Measurements from ENCODE around the gene GFI1B.
"Not testable (repeated sequence)": the region's sequence is repeated elsewhere in the genome, so short reads cannot be mapped to it uniquely, and the experiment has no call there.

GFI1B gene

GRCh38 chr9:133008824-133009223 lies 30.3 kb downstream of the GFI1B start:
- DNase-seq (ENCODE audit: low read depth in 1 of 2, low spot score in 1 of 2), result no peak

DNA sequence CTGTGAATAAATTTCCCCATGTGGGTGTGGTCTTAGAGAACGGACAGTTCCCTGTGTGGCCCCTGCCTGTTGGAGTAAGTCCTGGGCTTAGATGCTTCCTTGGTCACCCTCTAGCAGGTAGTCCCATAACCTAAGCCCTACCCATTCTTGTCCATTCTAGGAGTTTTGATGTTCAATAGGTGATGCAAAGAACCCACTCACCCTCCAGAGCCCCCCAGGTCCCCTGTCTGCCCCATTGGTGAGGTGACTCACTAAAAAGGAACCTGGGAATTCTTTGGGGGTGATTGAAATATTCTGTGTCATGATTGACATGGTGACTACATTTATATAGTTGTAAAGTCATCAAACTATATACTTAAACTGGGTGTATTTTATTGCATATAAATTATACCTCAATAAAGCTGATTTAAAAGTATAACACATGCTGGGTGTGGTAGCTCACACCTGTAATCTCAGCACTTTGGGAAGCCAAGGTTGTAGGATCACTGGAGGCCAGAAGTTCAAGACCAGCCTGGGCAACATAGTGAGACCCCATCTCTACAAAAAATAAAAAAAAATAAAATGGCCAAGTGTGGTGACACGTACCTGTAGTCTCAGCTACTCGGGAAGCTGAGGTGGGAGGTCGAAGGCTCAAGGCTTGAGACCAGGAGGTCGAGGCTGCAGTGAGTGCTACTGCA lies 31.6 kb downstream of the GFI1B start:
- DNase-seq (ENCODE audit: low read depth in 1 of 2, low spot score in 1 of 2), result no peak

GRCh38 chr9:133014696-133015095 lies 36.2 kb downstream of the GFI1B start:
- no peak for DNase-seq (ENCODE audit: low read depth in 1 of 2, low spot score in 1 of 2)

DNA sequence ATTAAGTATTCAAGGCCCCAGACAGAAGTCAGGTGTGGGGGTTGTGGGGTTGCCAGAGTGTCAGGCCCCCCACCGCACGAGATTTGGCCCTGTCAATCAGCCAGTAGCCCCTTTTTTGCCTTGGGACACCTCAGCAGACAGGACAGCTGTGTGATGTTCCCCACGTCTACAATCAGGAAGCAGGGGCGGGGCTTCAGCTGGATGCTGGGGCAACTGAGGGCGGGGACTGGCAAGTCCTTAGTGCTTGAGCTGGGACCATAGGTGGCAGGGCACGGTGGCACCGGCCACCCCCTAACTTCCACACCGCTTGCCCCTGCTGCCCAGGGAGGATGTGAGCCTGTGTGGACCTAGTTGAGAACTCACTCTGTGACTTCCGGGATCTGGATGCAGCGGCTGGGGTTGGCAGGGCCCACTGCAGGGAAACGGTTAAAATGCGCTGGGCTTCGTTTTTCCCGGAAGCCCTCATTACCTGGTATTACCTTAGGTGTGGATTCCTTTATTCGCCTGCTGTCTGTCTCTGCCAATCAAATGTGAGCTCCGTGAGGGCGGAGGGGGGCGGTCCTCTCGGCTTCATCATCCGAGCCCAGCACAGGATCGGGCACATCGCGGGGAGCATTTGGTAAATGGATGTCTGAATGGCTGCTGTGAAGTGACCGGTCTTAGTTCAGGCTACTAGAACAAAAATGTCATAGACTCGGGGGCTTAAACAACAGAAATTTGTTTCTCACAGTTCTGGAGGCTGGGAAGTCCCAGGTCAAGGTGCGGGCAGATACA lies 44.8 kb downstream of the GFI1B start:
- no peak for DNase-seq (ENCODE audit: low read depth in 1 of 2, low spot score in 1 of 2)

GRCh38 chr9:133026426-133026825 lies 47.9 kb downstream of the GFI1B start:
- DNase-seq (ENCODE audit: low read depth in 1 of 2, low spot score in 1 of 2), result no peak

DNA sequence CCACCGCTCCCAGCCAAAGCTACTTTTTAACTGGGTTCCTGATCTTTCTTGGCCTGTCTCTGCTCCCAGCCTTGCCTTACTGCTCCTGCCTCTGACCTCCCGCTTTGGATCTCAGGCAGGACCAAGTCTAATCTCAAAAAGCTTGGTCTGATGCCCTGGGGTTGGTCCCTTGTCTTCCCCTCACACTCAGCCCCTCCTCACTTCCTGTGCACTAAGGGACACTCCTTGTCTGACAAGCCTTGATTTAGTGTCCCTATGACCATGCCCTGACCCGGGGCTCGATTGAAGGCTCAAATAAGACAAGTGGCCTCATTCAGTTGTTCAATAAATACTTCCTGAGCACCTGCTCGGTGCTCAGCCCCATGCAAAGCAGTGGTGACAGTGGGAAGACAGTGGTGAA lies 48.6 kb downstream of the GFI1B start:
- DNase-seq (ENCODE audit: low read depth in 1 of 2, low spot score in 1 of 2), result no peak

GRCh38 chr9:133028221-133028620 lies 49.7 kb downstream of the GFI1B start:
- no peak for DNase-seq (ENCODE audit: low read depth in 1 of 2, low spot score in 1 of 2)

DNA sequence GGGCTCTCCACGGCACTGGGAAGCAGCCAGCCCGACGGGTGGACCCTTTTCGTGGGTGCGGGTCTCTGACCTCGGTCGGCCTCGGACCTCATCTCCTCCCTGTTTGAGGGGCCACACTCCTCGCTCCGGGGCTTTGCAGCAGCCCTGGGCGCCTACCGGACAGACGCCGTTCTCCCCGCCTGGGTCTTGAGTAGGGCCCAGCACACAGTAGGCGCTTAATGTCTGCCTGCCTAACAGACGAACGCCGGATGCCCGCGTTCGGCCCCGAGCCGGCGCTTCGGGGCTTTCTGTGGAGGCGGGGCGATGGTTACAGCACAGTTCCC lies 51.5 kb downstream of the GFI1B start:
- no peak for DNase-seq (ENCODE audit: low read depth in 1 of 2, low spot score in 1 of 2)

- DNase-seq (ENCODE audit: low read depth in 1 of 2, low spot score in 1 of 2), result peak; percentile 77 to 84
These were observed 52.0 kb downstream of the GFI1B start, which contains the start of gene GTF3C5 for GRCh38 chr9:133030317-133031129. Gene GTF3C5, plus strand, starts transcription at chr9:133030997. Its CDS starts 15 bp downstream, at chr9:133031012.

DNA sequence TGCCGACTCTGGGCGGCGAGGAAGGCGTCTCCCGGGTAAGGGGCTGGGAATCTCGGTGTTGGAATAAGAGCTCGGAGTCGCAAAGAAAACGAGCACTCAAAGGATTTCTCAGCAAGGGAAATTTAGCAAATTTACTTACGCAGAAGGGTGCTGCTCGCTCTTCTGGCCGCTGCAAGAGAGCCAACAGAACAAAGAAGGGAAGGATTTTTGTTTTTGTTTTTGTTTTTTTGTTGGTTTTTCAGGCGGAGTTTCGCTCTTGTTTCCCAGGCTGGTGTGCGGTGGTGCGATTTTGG lies 52.6 kb downstream of the GFI1B start:
- no peak for DNase-seq (ENCODE audit: low read depth in 1 of 2, low spot score in 1 of 2)

- no peak for DNase-seq (ENCODE audit: low read depth in 1 of 2, low spot score in 1 of 2)
These were observed 53.0 kb downstream of the GFI1B start for GRCh38 chr9:133031496-133031911.

- DNase-seq (ENCODE audit: low read depth in 1 of 2, low spot score in 1 of 2), result no peak
These were observed 53.7 kb downstream of the GFI1B start for GRCh38 chr9:133032171-133032570.

DNA sequence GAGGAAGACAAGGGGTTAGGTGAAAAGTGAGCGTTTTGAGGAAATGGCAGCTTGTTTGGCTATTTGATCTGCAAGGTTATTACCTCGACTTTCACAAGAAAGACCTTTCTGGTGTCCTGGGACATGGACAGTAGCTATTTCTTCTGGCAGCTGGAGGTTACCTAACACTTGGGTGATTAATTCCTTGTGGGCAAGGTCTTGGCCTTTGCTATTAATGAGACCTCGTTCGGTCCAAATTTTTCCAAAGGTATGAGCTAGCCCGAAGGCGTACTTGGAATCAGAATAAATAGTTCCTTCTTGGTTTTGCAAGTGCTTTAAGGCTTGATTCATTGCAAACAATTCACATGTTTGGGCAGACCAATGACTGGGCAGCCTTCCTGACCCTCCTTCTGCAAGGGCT lies 57.2 kb downstream of the GFI1B start:
- no peak for DNase-seq (ENCODE audit: low read depth in 1 of 2, low spot score in 1 of 2)

DNA sequence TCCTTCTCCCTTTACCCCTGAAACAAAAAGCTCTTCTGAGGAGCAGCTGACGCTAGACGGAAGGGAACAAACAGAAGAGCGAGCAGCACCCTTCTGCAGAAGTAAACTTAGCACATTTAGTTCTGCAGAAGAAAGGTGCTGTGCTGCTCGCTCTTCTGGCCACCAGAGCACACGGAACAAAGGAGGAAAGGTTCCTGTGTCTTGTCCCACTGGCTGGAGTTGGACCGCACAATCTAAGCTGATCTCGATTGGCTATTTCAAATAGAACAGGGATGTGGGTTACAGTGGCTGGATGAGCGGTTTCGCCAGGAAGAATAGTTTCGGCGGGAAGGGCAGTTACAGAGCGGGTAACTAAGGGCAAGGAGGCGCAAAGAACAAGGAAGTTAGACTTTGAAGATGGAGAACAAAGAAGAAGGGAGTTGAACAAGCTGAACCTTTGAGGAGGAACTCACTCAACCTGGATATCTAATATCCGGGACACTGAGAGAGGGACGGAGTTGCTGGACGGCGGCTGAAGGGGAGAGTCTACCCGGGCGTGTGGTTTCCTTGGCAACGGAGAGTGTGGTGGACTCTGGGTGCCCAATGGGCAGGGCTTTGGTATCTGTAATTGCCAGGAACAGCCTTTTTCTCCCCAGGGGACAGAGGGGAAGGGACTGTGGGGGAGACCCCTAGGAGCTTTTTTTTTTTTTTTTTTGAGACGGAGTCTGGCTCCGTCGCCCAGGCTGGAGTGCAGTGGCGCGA lies 59.5 kb downstream of the GFI1B start:
- no peak for DNase-seq (ENCODE audit: low read depth in 1 of 2, low spot score in 1 of 2)

DNA sequence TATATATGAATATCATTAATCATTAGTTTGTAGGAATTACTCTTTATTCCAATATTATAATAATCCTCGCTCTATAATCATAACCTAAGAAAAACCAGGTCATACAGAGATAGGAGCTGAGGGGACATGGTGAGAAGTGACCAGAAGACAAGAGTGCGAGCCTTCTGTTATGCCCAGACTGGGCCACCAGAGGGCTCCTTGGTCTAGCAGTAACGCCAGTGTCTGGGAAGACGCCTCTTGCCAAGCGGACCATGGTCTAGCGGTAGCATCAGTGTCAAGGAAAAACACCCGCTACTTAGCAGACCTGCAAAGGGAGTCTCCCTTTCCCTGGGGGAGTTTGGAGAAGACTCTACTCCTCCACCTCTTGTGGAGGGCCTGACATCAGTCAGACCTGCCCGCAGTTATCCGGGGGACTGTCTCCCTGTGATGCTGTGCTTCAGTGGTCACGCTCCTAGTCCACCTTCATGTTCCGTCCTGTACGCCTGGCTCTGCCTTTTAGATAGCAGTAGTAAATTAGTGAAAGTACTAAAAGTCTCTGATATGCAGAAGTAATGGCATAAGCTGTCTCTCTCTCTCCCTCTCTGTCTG lies 62.5 kb downstream of the GFI1B start:
- DNase-seq (ENCODE audit: low read depth in 1 of 2, low spot score in 1 of 2), result not testable (repeated sequence)
